Esophagus squamous epithelium (tissue), 4 donors: ENCODE results near the gene NECTIN1.

Experiments
- CTCF ChIP-seq, 6 experiments: fragments of 450-650 bp in 4 of 6; fragments of 200-600 bp in 2 of 6; sonication (generic) in 2 of 6; IDR thresholded peaks; one replicate each; pipeline ENCODE4 v1.5.1; 2016 to 2019; ENCODE audit warnings: antibody characterized with exemption in 6 of 6, mild to moderate bottlenecking in 4 of 6, moderate library complexity in 4 of 6
- POLR2A ChIP-seq, 4 donors: fragments of 450-650 bp; IDR thresholded peaks; one replicate each; pipeline ENCODE4 v1.6.1; 2017; ENCODE audit warnings: antibody characterized with exemption in 4 of 4, mild to moderate bottlenecking in 4 of 4, moderate library complexity in 3 of 4

GRCh38 chr11:119617340-119617713, 111.7 kb downstream of the NECTIN1 start:
- TF ChIP-seq POLR2A (IDR thresholded peaks at IDR 0.05) (no peak), CTCF (IDR thresholded peaks at IDR 0.05) (no peak)
